ENCODE results near the gene COPG2.
"Not testable (repeated sequence)": the region's sequence is repeated elsewhere in the genome, so short reads cannot be mapped to it uniquely, and the experiment has no call there.

Gene COPG2

GRCh38 chr7:130649004-130649790 lies 19.4 kb downstream of the COPG2 start:
- DNase-seq, result no peak

- no peak for DNase-seq
Observed at GRCh38 chr7:130648580-130648979, 20.0 kb downstream of the COPG2 start.

- DNase-seq, result no peak
Observed at GRCh38 chr7:130642383-130642782, 26.2 kb downstream of the COPG2 start.

GRCh38 chr7:130641497-130641896 lies 27.1 kb downstream of the COPG2 start:
- no peak for DNase-seq

- DNase-seq, result no peak
Observed at GRCh38 chr7:130641040-130641439, 27.5 kb downstream of the COPG2 start.

GRCh38 chr7:130639388-130639787 lies 29.2 kb downstream of the COPG2 start:
- no peak for DNase-seq

- DNase-seq, result no peak
Observed at GRCh38 chr7:130632111-130632510, 36.4 kb downstream of the COPG2 start.

GRCh38 chr7:130628901-130629300 lies 39.6 kb downstream of the COPG2 start:
- no peak for DNase-seq

- no peak for DNase-seq
Observed at GRCh38 chr7:130627775-130628174, 40.8 kb downstream of the COPG2 start.

GRCh38 chr7:130622866-130623265 lies 45.7 kb downstream of the COPG2 start:
- DNase-seq, result no peak

GRCh38 chr7:130615583-130615982 lies 53.0 kb downstream of the COPG2 start:
- no peak for DNase-seq

- no peak for DNase-seq
Observed at GRCh38 chr7:130614449-130614848, 54.1 kb downstream of the COPG2 start.

- no peak for DNase-seq
Observed at GRCh38 chr7:130611218-130611617, 57.3 kb downstream of the COPG2 start.

GRCh38 chr7:130607066-130607465 lies 61.5 kb downstream of the COPG2 start:
- not testable (repeated sequence) for DNase-seq

- no peak for DNase-seq
Observed at GRCh38 chr7:130606161-130606560, 62.4 kb downstream of the COPG2 start.

- DNase-seq, result no peak
Observed at GRCh38 chr7:130598056-130598455, 70.5 kb downstream of the COPG2 start.

- no peak for DNase-seq
Observed at GRCh38 chr7:130595986-130596385, 72.6 kb downstream of the COPG2 start.

GRCh38 chr7:130593033-130593432 lies 75.5 kb downstream of the COPG2 start:
- DNase-seq, result no peak

GRCh38 chr7:130591464-130591863 lies 77.1 kb downstream of the COPG2 start:
- not testable (repeated sequence) for DNase-seq

GRCh38 chr7:130585932-130586331 lies 82.6 kb downstream of the COPG2 start:
- not testable (repeated sequence) for DNase-seq

- DNase-seq, result not testable (repeated sequence)
Observed at GRCh38 chr7:130575110-130575509, 93.4 kb downstream of the COPG2 start.

GRCh38 chr7:130570144-130570543 lies 98.4 kb downstream of the COPG2 start:
- DNase-seq, result not testable (repeated sequence)

- DNase-seq, result no peak
Observed at GRCh38 chr7:130566898-130567280, 101.7 kb downstream of the COPG2 start.

- no peak for DNase-seq
Observed at GRCh38 chr7:130566168-130566897, 102.2 kb downstream of the COPG2 start.

All from NCI-H510A (cell line).